ENCODE measurements around the gene CAMKMT.
"Not testable (repeated sequence)": the region's sequence is repeated elsewhere in the genome, so short reads cannot be mapped to it uniquely, and the experiment has no call there.

The CAMKMT gene

DNA sequence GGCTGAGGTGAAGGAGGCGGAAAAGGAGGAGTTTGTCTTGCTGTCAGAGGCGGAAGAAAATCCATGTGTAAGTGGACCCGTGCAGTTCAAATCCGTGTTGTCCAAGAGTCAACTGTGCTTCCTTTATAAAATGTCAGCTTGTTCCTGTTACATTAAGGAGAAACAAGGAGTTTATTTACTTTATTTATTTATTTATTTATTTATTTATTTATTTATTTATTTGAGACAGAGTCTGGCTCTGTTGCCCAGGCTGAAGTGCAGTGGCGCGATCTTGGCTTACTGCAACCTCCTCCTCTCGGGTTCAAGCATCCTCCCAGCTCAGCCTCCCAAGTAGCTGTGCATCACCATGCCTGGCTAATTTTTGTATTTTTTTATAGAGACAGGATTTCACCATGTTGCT is 143.9 kb downstream of the CAMKMT start:
- DNase-seq (ENCODE audit: low spot score): not testable (repeated sequence)

- DNase-seq (ENCODE audit: low spot score): no peak
Observed at GRCh38 chr2:44510246-44510645, 148.5 kb downstream of the CAMKMT start.

GRCh38 chr2:44515416-44515815 is 153.7 kb downstream of the CAMKMT start:
- no peak for DNase-seq (ENCODE audit: low spot score)

DNA sequence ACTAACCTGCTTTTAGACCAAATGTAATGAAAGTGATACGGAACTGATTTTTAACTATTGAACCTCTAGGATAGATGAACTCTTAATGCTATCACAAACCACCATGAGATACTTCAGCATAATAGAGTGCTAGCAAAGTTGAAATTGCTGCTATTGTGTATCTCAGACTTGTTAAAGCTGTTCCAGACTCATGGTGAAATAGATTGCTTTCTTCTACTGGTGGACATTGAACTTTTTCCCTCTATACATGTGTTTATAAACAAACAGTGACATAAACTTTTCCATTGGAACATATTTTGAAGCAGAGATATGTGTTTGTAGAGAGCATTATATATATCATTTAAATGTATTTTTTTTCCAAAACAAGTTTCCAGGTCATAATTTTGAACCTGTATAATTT is 157.3 kb downstream of the CAMKMT start:
- DNase-seq (ENCODE audit: low spot score): no peak

GRCh38 chr2:44522846-44523245 is 161.1 kb downstream of the CAMKMT start:
- no peak for DNase-seq (ENCODE audit: low spot score)

- DNase-seq (ENCODE audit: low spot score): no peak
Observed at GRCh38 chr2:44524347-44524926, 162.7 kb downstream of the CAMKMT start.

DNA sequence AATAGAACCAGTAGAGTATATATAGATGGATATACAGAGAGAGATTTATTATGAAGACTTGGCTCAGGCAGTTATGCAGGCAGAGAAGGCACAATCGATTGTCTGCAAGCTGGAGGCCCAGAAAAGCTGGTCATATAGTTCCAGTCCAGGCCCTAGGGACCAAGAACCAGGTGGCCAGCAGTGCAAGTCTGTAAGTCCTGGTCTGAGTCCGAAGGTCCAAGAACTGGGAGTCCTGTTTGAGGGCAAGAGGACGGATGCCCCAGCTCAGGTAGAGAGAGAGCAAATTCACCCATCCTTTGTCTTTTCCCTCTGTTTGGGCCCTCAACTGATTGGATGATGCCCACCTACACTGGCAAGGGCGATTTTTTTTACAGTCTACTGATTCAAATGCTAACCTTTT is 164.6 kb downstream of the CAMKMT start:
- DNase-seq (ENCODE audit: low spot score): no peak

GRCh38 chr2:44528595-44528994 is 166.8 kb downstream of the CAMKMT start:
- DNase-seq (ENCODE audit: low spot score): no peak

GRCh38 chr2:44529448-44529847 is 167.7 kb downstream of the CAMKMT start:
- DNase-seq (ENCODE audit: low spot score): no peak

- DNase-seq (ENCODE audit: low spot score): no peak
Observed at GRCh38 chr2:44531289-44531688, 169.5 kb downstream of the CAMKMT start.

GRCh38 chr2:44532031-44532430 is 170.3 kb downstream of the CAMKMT start:
- no peak for DNase-seq (ENCODE audit: low spot score)

- DNase-seq (ENCODE audit: low spot score): no peak
Observed at GRCh38 chr2:44533508-44533907, 171.8 kb downstream of the CAMKMT start.

DNA sequence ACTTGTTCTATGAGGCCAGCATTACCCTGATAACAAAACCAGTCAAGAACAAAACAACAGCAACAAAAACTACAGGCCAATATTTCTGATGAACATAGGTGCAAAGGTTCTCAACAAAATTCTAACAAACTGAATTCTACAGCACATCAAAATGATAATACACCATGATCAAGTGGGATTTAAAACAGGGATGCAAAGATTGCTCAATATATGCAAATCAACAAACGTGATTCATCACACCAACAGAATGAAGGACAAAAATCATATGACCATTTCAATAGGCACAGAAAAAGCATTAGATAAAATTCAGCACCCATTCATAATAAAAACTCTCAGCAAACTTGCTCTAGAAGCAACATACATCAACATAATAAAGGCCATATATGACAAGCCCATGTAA is 173.6 kb downstream of the CAMKMT start:
- DNase-seq (ENCODE audit: low spot score): no peak

DNA sequence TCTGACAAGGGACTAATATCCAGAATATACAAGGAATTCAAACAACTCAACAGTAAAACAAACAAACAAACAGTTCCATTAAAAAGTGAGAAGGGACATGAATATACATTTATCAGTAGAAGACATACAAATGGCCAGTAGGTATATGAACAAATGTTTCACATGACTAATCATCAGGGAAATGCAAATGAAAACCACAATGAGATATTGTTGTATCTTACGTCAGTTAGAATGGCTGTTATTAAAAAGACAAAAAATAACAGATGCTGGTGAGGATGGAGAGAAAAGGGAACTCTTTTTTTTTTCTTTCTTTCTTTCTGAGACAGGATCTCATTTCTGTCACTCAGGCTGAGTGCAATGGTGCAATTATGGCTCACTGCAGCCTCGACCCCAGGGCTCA is 175.5 kb downstream of the CAMKMT start:
- no peak for DNase-seq (ENCODE audit: low spot score)

DNA sequence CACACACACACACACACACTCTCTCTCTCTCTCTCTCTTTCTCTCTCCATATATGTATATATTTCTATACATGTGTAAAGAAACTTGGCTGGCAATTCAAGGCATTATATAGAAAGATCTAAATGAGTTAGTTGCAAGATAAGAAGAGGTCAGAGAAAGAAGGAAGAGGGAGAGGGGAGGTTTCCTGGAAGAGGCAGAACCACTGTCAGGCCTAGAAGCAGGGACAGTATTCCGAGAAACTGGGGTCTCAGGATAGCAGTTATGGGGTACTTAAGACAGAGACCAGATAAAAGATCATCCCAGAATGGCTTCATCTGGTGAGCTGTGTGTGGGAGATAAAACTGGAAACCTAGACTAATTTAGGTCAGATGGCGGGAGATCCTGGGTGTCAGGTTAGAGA is 180.8 kb downstream of the CAMKMT start:
- no peak for DNase-seq (ENCODE audit: low spot score)

GRCh38 chr2:44543773-44544725 is 182.3 kb downstream of the CAMKMT start:
- no peak for DNase-seq (ENCODE audit: low spot score)

GRCh38 chr2:44545005-44545404 is 183.3 kb downstream of the CAMKMT start:
- DNase-seq (ENCODE audit: low spot score): no peak

GRCh38 chr2:44546459-44547127 is 184.8 kb downstream of the CAMKMT start:
- no peak for DNase-seq (ENCODE audit: low spot score)

DNA sequence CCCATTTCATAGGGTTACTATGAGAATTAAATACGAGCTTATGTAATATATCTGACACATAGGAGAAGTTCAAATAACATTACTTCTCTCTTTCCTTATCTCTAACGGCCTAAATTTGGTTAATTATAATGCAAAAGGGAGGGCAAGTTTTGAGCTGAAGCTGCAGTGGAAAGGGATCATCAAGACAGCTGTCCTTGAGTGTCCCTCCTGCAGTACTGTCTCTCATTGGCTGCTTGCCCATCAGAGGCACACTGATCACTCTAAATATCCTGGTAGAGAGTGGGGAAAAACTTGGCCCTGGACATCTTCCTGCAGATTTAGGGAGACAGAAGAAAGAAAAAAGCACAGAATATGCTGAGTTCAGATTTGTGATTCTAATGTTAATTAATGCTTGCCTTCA is 186.0 kb downstream of the CAMKMT start:
- DNase-seq (ENCODE audit: low spot score): no peak

DNA sequence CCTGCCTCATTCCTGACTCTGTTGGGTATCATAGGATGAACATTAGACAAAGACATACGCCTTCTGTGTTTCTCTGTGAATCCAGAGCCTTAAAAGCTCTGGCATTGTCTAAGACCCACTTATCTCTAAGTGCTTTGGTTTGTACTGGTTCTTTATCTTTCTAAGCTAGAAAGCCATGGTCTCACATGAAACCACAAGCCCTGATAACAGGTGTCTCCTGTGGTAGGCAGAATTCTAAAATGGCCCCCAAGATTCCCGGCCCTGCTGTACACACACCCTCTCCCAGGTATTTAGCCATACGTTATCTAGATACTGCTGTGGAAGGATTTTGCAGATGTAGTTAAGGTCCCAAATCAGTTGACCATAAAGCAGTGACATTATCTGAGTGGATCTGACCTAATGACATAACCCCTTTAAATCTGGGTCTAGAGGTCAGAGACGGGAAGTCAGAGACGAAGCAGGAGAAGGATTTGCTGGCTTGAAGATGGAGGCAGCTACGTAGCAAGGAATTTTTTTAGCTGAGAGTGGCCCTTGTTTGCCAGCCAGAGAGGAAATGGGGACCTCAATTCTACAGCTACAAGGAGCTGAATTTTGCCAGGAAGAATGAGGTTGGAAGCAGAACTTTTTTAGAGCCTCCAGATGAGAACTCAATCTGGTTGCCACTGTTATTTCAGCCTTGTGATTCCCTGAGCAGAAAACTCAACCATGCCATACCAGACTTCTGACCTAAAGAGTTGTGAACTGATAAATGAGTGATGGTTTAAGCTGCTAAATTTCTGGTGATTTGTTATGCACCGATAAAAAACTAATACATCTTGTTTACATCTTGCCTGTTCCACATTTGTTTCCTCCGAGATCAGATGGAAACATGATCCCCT is 186.7 kb downstream of the CAMKMT start:
- no peak for DNase-seq (ENCODE audit: low spot score)

GRCh38 chr2:44549099-44549471 is 187.3 kb downstream of the CAMKMT start:
- peak; percentile 53 for DNase-seq (ENCODE audit: low spot score)

- DNase-seq (ENCODE audit: low spot score): no peak
Observed at GRCh38 chr2:44549856-44550255, 188.1 kb downstream of the CAMKMT start.

Measured in hepatic stellate cell (primary cell).